Body of pancreas (tissue), 4 donors: ENCODE results near the gene CCDC30.

Experiments used
- POLR2A ChIP-seq, 3 donors: fragments of 450-650 bp; IDR thresholded peaks; one replicate each; pipeline ENCODE4 v1.6.1; 2016; ENCODE audit warnings: antibody characterized with exemption in 3 of 3, mild to moderate bottlenecking in 2 of 3
- TF ChIP-seq, protein P1 (sequence below), 7 experiments: fragments of 450-650 bp in 4 of 7; fragments of 200-600 bp in 3 of 7; sonication (generic) in 3 of 7; IDR thresholded peaks; one replicate each; pipeline ENCODE4 v1.5.1; 2016 to 2019; ENCODE audit warnings: antibody characterized with exemption in 7 of 7

- TF ChIP-seq, protein P1, sequence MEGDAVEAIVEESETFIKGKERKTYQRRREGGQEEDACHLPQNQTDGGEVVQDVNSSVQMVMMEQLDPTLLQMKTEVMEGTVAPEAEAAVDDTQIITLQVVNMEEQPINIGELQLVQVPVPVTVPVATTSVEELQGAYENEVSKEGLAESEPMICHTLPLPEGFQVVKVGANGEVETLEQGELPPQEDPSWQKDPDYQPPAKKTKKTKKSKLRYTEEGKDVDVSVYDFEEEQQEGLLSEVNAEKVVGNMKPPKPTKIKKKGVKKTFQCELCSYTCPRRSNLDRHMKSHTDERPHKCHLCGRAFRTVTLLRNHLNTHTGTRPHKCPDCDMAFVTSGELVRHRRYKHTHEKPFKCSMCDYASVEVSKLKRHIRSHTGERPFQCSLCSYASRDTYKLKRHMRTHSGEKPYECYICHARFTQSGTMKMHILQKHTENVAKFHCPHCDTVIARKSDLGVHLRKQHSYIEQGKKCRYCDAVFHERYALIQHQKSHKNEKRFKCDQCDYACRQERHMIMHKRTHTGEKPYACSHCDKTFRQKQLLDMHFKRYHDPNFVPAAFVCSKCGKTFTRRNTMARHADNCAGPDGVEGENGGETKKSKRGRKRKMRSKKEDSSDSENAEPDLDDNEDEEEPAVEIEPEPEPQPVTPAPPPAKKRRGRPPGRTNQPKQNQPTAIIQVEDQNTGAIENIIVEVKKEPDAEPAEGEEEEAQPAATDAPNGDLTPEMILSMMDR (IDR thresholded peaks at IDR 0.05): peak in 4 of 7 experiments; percentile 32 to 57 (median 46)
- TF ChIP-seq POLR2A (IDR thresholded peaks at IDR 0.05): peak; percentile 76 to 85 (median 83)
Measured at GRCh38 chr1:42456010-42456753, 6.9 kb upstream of the CCDC30 start, which contains the start of the genes PPCS and ZMYND12.
